Smooth muscle cell of the brain vasculature (primary cell): ENCODE data around the gene UGT2A3.
"Not testable (repeated sequence)": the region's sequence is repeated elsewhere in the genome, so short reads cannot be mapped to it uniquely, and the experiment has no call there.

Source experiments
- DNase-seq: peaks from one replicate; pipeline ENCODE4 v3.0.0-alpha.2; 2012; ENCODE audit warnings: low read depth, low spot score

Gene UGT2A3

DNA sequence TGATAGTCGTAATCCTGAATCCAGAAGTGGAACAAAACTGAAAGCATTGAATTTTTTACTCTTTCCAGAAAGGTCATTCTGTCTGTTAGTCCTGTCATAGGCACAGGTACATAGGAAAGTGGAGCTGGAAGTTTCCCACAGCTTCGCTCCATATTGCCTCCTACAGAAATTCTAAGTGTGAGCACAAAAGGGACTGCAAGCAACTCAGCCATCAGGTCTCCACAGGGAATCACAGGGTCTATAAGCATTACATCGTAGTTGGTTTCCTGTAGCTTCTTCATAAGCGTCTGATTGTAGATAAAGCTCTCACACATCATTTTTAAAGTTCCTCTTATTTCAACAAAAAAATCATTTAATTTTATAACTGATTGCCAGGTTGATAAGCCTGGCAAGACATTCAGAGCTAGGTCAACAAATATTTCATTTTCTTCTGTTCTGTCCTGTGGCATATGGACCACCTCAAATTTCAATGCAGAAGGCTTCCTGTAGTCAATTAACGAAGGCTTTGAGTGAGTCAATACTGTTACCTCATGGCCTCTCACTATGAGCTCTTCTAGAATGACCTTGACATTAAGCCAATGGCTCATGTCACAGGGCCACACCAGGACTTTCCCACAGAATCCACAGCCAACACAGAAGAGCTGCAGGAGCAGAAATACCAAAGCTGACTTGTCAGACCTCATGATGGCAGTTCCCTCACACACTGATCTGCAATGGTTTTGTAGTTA, at the start of gene UGT2A3:
Gene UGT2A3, minus strand, starts transcription at position 727 of the 728 bp plus-strand sequence. Its CDS starts 44 bp downstream, at position 683.
- no peak for DNase-seq

DNA sequence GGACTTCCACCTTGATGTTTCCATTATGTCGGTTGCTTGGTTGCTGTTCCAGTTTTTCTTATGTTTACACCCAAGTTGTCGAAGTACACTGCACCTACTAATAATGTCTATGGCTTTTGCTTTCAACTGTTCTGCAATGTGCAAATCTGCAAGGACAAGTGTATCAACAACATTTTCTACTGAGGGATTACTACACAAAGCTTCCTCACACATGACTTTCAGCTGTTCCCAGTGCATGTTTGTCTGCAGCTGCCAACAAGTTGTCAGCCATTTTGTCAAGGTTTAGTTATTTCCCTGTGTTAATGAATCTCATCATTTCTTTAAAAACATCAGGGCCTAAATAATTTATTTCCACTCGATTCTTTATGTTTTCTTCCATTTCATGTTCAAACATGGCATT, 45.4 kb upstream of the UGT2A3 start:
- no peak for DNase-seq

DNA sequence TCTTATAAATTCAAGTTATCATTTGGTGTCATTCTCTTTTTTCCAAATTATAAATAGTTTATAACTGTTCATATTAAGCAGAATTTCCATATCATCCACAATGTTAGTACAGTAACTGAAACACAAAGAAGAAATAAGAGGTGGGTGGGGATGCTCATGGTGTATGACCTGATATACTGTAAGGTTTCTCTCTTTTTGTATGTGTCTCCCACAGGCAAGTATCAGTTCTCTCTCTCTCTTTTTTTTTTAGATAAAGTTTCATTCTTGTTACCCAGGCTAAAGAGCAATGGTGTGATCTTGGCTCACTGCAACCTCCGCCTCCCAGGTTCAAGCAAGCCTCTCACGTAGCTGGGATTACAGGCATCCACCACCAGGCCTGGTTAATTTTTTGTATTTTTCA, 43.7 kb upstream of the UGT2A3 start:
- DNase-seq, result no peak

DNA sequence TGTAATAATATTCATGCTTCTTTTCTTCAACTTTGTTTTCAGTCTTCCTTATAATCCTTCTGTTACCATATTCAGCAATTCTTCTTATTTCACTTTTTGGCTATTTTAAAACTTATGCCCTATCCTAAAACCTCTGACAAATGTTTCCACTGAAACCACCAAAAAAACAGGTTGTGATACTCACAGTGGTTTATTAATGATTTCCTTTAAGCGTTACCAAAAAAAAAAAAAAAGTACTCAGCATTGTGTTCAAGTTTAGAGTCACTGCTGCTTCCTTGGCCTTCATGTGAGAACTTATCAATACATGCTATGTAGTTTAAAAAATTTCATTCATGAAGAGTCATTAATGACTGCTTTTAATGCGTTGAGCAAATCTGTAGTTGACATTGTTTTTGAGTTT, 35.4 kb upstream of the UGT2A3 start:
- DNase-seq, result no peak

DNA sequence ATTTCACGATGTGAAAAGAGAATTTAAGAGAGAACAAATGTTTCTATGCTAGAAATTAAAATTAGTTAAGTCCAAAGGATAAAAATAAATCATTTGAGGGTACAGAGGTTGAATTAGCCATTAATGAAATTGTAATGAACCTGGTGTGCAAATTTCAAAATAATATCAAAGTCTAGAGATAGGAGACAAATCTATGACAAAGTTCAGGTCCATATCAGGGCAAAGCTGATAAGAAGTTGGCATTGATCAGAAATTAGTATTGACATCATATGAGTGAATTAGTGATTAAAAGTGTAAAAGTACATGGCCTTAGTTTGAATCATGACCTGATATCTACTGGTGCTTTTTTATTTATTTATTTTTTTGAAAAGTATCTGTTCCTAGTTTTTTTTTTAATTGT, 33.8 kb upstream of the UGT2A3 start:
- DNase-seq, result no peak

DNA sequence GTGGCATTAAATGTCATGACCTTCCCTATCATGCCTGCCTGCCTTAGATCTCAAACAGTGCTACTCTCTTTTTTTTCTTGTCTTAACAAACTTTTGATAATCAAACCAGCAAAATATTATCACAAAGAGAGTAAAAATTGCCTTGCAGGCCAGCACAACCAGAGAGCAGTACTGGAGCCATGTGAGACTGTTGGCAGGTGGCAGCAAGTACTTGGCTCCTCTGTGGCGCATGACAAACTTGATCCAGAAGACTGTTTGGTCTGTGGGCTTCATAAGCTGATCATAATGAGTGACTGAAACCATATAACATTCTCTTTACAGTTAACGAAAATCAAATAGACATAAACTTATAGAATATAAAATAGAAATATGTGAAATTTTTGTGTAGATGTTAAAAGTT, 33.3 kb upstream of the UGT2A3 start:
- no peak for DNase-seq

DNA sequence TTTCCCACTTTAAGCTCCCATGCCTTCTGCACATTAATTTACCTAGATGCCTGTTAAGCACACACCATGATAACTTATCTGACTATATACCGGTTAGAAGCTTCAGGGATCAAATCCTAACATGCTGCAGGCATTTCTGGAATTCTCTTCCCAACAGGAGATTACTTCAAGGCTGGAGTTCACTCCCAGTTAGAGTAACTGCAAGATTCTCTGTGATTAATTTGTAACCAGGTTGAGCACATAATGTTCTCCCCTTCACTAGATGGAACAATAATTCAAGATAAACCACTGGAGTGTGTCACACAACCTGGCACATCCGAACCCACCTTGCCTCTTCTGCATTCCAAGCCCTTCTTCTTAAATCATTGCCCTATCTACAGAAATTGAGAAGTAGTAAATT, 11.8 kb upstream of the UGT2A3 start:
- DNase-seq, result no peak

DNA sequence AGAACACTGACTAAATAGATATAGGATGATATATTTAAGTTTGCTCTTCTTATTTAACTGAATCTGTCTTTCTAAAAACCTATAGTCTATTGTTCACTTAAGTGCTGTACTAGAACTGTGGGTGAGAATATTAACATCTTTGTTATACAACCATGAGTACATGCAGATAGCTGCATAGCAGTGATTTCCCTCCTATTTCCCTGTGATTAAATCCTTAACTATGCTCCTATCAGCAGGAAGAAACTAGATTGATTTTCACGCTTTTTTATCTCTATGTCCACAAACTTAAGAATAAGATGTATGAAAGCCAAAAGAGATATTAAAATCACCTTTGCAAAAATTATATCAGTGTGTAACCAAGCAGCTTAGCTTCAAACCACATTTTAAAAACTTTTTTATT, 11.3 kb upstream of the UGT2A3 start:
- DNase-seq, result no peak

DNA sequence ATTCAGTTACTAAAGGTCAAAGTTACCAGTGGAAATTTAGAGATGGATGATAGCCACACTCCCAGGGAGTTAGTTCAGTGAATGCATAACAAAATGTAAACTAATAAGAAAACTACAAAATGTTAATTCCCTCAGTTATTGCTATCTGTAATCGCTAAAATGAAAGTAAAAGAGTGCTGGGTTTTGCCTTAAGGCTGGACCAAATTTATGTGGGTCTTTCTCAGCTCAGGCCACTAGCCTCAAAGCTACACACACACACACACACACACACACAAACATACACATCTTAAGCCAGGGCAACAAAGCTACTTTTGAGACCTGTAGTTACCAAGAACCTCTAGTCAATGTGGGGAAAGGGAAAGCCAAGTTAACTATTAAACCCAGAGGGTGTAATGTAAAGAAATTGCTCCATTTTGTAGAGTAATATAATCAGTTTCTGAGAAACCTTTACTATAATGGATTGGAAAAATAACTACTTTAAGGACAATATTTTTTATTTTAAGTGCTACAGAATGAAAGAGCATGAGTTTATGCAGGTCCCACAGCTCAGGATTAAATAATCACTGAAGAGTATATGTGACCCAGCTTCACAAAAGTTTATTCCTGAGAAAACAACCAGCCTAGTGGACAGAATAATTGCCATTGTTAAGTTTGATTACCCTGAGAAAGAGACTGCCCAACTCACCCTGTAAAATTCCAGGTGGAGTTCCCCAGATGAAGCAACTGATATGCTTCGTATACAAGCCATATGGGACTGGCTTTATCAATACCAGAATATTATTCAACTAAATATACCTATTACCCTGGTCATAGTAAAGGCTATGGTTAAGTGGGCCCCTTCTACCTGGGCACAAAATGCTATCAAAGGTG, 8.9 kb upstream of the UGT2A3 start:
- no peak for DNase-seq

DNA sequence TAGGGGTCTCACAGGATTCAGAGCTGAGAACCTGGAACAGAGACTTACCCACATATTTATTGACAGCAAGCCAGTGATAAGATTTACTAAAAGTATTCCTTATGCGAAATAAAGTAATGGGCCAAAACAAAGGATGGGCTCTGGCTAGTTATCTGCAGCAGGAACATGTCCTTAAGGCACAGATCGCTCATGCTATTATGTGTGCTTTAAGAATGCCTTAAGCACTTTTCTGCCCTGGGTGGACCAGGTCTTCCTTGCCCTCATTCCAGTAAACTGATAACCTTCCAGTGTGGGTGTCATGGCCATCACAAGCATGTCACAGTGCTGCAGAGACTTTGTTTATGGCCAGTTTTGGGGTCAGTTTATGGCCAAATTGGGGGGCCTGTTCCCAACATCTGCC, 7.5 kb upstream of the UGT2A3 start:
- not testable (repeated sequence) for DNase-seq

DNA sequence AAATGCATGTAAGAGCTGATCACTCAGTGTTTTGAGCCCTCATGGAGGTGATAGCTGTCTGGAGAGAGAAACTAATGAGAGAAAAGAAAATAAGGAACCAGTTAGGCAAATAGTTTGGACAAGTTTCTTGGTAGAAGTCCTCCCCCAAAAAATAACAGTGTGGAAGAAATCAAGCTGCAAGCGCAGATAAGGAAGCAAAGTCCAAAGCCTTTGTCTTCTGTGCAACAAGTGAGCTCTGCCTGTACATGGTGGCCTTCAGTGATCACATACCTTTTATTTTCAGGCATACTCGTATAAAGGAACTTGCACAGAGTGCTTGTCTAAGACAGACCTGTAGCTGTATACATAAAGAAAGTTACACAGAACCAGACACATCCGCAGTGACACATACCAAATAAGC, 2.5 kb upstream of the UGT2A3 start:
- no peak for DNase-seq

DNA sequence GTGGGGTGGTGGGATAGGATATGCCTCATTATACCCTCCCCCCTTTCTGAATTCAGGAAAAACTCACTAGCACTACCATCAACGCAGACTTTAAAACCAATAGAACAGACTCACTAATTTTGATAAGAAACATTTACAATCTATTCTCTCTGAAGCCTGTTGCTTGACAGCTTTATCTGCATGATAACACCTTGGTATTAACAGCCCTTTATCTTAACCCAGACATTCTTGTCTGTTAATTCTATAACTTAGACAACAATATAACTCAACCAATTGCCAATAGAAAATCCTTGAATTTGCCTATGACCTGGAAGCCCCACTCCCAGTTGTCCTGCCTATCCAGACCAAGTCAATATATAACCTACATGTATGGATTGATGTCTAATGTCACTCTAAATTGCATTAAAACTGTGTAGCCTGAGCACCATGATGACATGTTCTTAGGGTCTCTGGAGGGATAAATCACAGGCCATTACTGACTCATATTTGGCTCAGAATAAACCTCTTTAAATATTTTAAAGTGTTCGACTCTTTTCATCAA, 1.5 kb upstream of the UGT2A3 start:
- DNase-seq, result no peak

DNA sequence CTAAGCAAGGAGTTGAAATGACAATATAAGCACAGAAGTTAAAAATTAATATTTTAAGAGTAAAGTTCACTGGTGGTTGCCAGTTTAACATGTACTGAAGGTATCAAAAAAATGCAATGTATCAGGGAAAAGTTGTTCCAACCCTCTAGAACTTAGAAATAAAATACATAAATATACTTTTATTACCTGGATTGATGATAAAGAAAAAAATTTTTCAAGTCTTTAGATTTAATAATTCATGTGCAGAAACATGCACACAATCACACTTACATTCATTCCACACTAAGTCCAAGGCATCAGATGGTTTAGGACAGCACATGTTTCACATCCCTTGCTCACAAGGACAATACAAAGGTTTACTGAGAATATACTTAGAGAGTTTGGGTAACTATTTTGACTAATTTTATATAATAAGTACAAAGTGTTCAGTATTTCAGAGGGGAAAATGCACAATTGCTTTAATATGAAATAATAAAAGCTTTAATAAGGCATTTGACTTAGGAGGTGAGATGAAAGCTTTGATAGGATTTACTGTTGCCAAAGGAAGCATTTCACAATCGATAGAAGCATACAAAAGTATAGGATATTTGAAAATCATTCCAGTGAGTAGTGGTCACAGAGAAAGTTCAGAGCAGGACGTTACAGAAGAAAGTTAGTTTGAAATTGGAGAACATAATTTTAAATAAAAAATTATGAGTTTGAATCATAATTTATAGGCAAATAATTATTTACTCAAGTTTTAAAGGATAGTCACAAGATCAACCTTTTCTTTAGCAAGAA, 392 bp upstream of the UGT2A3 start:
- DNase-seq, result no peak

DNA sequence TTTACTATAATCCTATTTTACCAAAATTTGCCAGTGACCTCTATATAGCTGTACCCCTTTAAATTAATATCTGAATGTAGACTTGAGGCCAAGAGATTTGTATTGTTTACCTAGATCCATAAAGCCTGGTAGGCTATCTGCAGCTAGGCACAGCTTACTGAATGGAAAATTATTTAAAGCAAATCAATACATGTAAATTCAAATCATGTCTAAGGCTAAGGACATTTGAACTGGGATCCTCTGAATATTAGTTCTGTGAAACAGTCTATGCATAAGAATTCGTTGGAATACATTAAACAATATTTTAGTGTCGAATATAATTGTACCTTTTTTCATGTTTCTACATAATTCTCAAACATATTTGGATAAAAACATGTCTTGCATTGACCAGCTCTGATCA, 1.6 kb downstream of the UGT2A3 start:
- DNase-seq, result no peak

DNA sequence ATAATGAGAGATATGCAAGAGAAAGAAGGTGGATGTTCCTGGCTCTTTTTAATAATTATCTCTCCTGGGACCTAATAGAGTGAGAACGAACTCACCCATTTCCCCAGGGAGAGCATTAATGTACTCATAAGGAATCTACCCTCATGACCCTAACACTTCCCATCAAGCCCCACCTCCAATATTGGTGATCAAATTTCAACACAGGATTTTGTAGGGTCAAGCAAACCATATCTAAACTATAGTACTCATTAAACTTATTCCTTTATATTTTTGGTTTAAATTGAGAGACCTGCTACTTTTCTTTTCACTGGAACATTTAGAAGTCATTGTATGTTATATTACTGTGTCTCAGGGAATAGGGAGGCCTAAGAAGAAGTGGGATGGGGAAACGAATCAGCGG, 2.6 kb downstream of the UGT2A3 start:
- no peak for DNase-seq

DNA sequence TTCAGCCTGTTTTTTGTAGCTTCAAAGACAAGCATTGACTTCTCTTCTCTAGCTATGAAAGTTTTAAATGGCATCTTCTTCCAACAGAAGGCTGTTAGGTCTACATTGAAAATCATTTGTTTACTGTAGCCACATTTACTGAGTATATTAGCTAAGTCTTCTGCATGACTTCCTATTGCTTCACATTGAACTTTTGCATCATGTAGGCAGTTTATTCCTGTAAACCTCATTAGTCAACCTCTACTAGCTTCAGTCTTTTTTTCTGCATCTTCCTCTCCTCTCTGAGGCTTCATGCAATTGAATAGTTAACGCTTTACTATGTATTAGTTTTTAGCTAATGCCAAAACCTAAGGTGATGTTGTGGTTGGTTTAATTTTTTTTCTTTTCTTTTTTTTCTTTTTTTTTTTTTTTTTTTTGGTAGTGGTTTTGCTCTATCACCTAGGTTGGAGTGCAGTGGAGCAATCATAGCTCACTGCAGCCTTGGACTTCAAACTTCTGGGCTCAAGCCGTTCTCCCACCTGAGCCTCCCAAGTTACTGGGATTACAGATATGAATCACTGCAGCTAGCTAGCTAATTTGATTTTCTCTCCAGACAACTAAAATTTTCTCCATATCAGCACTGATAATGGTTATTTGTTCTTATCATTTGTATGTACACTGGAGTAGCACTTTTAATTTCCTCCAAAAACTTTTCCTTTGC, 3.4 kb downstream of the UGT2A3 start:
- DNase-seq, result no peak

DNA sequence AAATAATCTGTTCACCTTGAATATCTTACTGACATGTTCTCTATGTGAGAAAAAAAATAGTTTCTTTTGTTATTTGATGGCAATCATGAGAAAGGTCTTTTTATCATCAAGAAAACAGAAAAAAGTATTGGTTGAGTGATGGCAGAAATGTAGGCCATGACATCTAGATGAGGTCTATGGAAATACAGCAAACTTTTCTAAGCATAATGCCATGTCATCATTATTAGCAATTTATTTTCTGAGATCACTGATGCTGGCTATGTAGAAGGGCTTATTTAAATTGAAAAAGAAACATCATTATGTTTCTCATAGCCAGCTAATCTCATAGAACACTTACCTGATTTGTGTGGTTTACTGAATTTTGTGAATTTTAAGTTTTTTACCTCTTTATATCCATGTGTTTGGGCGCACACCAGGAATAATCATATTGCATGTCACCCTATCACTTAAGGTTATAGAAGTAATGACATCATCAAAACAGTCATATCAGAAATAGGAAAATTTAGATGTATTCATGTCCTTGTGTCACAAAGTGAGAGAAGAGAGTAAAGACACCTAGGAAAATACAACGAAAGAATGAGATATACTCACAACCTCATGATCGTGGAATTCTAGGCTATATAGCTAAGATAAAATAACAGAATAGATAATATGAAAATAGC, 22.4 kb downstream of the UGT2A3 start:
- no peak for DNase-seq

DNA sequence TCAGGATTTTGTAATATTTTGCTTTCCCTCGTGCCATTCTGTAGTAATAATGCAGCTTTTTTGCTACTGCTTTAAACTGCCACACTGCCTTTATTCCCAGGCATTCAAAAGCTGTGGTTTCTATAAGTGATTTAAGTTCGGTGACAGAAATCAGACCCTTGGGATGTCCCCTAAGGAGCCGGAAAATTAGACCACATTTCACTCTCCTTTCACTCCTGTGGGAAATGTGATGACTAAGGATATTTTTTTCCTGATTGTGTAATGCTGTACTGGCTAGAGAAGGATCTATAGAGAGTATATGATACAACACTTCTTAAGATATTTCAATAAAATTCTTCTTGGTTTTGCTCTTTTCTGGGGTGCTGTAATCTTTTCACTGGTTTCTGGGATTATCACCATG, 24.4 kb downstream of the UGT2A3 start:
- no peak for DNase-seq

DNA sequence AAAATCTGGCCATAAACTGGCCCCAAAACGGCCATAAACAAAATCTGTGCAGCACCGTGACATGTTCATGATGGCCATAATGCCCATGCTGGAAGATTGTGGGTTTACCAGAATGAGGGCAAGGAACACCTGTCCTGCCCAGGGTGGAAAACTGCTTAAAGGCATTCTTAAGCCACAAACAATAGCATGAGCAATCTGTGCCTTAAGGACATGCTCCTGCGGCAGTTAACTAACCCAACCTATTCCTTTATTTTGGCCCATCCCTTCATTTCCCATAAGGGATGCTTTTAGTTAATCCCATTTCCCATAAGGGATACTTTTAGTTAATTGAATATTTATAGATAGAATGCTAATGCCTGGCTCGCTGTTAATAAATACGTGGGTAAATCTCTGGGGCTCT, 29.4 kb downstream of the UGT2A3 start:
- DNase-seq, result not testable (repeated sequence)

DNA sequence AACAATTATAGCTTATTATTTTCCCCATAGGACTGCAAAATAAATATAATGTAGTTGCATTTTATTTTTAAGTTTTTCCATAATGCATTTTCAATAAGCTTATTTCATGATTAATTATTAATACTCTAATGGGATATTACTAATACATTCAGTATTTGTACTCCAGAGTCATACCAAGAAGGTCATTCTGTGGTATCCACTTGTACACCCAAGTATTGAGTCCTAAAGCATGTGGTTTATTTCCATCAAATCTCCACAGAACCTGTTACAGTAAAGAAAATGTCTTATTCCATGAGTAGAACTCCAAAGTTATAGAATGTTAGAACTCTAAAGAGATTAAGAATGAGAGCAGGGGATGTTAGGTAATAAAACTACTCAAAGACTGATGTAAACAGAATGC, 30.6 kb downstream of the UGT2A3 start:
- no peak for DNase-seq

DNA sequence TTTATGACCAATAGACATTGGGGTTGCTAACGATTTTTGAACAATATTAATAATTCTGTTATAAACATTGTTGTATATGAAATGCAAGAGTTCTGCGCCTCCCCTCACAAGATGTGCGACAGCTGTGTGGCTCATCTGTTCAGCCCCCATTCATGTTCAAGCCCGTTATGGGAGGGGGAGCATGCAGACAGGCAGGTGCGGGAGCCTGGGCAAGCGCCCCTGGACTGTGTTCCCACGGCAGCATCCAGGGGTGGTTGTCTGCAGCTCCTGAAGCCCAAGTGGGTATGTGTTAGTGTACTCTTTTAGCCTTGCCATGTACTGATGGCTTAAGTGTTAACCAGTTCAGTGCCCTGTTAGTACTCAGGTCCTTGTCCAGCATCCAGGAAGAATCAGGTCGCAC, 34.6 kb downstream of the UGT2A3 start:
- DNase-seq, result no peak
